RKO (cell line): ENCODE results near the gene MCRIP2.
A peak's percentile ranks its signal among the peaks of the same experiment; 100 is the strongest.

Experiments
- DNase-seq: peaks from one replicate; pipeline ENCODE4 v3.0.0-alpha.2; 2016; ENCODE audit warnings: low spot score

The MCRIP2 gene

GRCh38 chr16:648781-649589, 7.4 kb downstream of the MCRIP2 start, which contains the start of gene WDR90:
Gene WDR90, plus strand, starts transcription at chr16:649365. Its CDS starts 52 bp downstream, at chr16:649417.
- DNase-seq, result peak; percentile 94

GRCh38 chr16:649631-650030, 8.0 kb downstream of the MCRIP2 start:
- peak; percentile 39 for DNase-seq

GRCh38 chr16:651844-652243, 10.2 kb downstream of the MCRIP2 start:
- no peak for DNase-seq

- DNase-seq, result no peak
Observed at GRCh38 chr16:652454-653305, 11.1 kb downstream of the MCRIP2 start.

- no peak for DNase-seq
Observed at GRCh38 chr16:654034-654433, 12.4 kb downstream of the MCRIP2 start.

GRCh38 chr16:657487-657886, 15.9 kb downstream of the MCRIP2 start:
- no peak for DNase-seq

- no peak for DNase-seq
Observed at GRCh38 chr16:658679-659571, 17.3 kb downstream of the MCRIP2 start.

GRCh38 chr16:659618-660017, 18.0 kb downstream of the MCRIP2 start:
- DNase-seq, result no peak

- DNase-seq, result no peak
Observed at GRCh38 chr16:660132-660458, 18.5 kb downstream of the MCRIP2 start.

- DNase-seq, result peak; percentile 90
Observed at GRCh38 chr16:660459-661183, 19.0 kb downstream of the MCRIP2 start.

GRCh38 chr16:661184-661821, 19.7 kb downstream of the MCRIP2 start:
- DNase-seq, result no peak

- DNase-seq, result no peak
Observed at GRCh38 chr16:662095-662494, 20.5 kb downstream of the MCRIP2 start.

- no peak for DNase-seq
Observed at GRCh38 chr16:662597-662996, 21.0 kb downstream of the MCRIP2 start.

GRCh38 chr16:666572-666971, 24.9 kb downstream of the MCRIP2 start:
- no peak for DNase-seq

- DNase-seq, result no peak
Observed at GRCh38 chr16:667113-667779, 25.6 kb downstream of the MCRIP2 start.

- peak; percentile 91 for DNase-seq
Observed at GRCh38 chr16:667780-668518, 26.3 kb downstream of the MCRIP2 start, which contains the start of gene RHOT2. Gene RHOT2, plus strand, starts transcription at chr16:668132. Its CDS starts 68 bp downstream, at chr16:668200.

GRCh38 chr16:668519-669171, 27.0 kb downstream of the MCRIP2 start:
- DNase-seq, result peak; percentile 7

- no peak for DNase-seq
Observed at GRCh38 chr16:669666-670065, 28.0 kb downstream of the MCRIP2 start.
